ENCODE data around the gene KRTAP5-5. TPM values are rescaled to one million over a fixed set of nuclear protein-coding genes. Genes with fewer than 3 reads are reported as not detected.
"Not testable (repeated sequence)": the region's sequence is repeated elsewhere in the genome, so short reads cannot be mapped to it uniquely, and the experiment has no call there.

The KRTAP5-5 gene
- total RNA-seq (2014; rRNA removed; shearing (Covaris generic)) = not detected in 2 replicates
- not detected in 2 replicates for polyA plus RNA-seq (2016; fragmentation: Nextera tagmentation; extraction: Ambion mirVana)
- long read RNA-seq = 0 reads

DNA sequence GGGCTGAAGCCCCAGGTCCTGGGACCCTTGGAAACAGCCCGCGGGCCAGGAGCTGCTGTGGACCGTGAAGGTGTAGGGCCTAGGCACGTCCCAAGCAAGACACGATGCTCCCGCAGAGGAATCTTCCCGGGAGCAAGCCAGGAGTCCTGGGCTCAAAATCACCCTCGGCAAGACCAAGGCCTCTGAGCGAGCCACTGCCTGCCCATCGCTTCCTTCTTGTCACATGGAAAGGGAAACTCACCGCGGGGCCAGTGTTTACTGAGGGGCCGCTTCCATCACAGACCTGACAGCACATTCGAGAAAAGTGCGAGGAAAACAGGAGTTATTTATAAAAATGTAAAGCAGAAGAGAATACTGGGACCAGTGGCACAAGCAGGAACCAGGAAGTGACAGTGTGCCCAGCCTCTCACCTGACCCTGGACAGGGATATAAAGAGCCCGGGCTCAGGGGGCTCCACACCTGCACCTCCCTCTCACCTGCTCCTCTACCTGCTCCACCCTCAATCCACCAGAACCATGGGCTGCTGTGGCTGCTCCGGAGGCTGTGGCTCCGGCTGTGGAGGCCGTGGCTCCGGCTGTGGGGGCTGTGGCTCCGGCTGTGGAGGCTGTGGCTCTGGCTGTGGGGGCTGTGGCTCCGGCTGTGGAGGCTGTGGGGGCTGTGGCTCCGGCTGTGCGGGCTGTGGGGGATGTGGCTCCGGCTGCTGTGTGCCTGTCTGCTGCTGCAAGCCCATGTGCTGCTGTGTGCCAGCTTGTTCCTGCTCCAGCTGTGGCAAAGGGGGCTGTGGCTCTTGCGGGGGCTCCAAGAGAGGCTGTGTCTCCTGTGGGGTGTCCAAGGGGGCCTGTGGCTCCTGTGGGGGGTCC lies at the start of gene KRTAP5-5:
TSS of gene KRTAP5-5 (plus strand) at position 450 of the 860 bp plus-strand sequence. CDS start at position 516, 66 bp downstream.
- Histone ChIP-seq H3K9me2 (ENCODE audit: insufficient read depth) (no peaks in the 10 kb centered on the region), H2AFZ (peak within 1 kb of the TSS; percentile 95), H3K27ac (ENCODE audit: low read depth) (no peak within 1 kb of the TSS), H3K36me3 (ENCODE audit: insufficient read depth) (no peaks in the 10 kb centered on the region), H3K4me1 (ENCODE audit: insufficient read depth) (peaks cover 3% of the 10 kb centered on the region; the same call in 1 of the 2 replicates), H3K4me3 (no peak within 1 kb of the TSS), H3K4me2 (peak within 1 kb of the TSS; percentile 64; the same call in 1 of the 2 replicates), H3K27me3 (ENCODE audit: insufficient read depth) (no peaks in the 10 kb centered on the region), H3F3A (replicated peaks; ENCODE audit: low read depth) (no peaks in the 10 kb centered on the region), H4K20me1 (replicated peaks; ENCODE audit: insufficient read depth) (no peaks in the 10 kb centered on the region), H3K79me2 (replicated peaks; ENCODE audit: insufficient read depth) (no peaks in the 10 kb centered on the region)
- H3K9me3 Mint-ChIP-seq = no peaks in the 10 kb centered on the region
- peaks cover 4% of the 10 kb centered on the region; the same call in 1 of the 3 replicates for H3K4me1 Mint-ChIP-seq
- H3K27me3 Mint-ChIP-seq (ENCODE audit: insufficient read depth, low read depth, poor library complexity) = peaks cover 22% of the 10 kb centered on the region
- TF ChIP-seq, protein P1, sequence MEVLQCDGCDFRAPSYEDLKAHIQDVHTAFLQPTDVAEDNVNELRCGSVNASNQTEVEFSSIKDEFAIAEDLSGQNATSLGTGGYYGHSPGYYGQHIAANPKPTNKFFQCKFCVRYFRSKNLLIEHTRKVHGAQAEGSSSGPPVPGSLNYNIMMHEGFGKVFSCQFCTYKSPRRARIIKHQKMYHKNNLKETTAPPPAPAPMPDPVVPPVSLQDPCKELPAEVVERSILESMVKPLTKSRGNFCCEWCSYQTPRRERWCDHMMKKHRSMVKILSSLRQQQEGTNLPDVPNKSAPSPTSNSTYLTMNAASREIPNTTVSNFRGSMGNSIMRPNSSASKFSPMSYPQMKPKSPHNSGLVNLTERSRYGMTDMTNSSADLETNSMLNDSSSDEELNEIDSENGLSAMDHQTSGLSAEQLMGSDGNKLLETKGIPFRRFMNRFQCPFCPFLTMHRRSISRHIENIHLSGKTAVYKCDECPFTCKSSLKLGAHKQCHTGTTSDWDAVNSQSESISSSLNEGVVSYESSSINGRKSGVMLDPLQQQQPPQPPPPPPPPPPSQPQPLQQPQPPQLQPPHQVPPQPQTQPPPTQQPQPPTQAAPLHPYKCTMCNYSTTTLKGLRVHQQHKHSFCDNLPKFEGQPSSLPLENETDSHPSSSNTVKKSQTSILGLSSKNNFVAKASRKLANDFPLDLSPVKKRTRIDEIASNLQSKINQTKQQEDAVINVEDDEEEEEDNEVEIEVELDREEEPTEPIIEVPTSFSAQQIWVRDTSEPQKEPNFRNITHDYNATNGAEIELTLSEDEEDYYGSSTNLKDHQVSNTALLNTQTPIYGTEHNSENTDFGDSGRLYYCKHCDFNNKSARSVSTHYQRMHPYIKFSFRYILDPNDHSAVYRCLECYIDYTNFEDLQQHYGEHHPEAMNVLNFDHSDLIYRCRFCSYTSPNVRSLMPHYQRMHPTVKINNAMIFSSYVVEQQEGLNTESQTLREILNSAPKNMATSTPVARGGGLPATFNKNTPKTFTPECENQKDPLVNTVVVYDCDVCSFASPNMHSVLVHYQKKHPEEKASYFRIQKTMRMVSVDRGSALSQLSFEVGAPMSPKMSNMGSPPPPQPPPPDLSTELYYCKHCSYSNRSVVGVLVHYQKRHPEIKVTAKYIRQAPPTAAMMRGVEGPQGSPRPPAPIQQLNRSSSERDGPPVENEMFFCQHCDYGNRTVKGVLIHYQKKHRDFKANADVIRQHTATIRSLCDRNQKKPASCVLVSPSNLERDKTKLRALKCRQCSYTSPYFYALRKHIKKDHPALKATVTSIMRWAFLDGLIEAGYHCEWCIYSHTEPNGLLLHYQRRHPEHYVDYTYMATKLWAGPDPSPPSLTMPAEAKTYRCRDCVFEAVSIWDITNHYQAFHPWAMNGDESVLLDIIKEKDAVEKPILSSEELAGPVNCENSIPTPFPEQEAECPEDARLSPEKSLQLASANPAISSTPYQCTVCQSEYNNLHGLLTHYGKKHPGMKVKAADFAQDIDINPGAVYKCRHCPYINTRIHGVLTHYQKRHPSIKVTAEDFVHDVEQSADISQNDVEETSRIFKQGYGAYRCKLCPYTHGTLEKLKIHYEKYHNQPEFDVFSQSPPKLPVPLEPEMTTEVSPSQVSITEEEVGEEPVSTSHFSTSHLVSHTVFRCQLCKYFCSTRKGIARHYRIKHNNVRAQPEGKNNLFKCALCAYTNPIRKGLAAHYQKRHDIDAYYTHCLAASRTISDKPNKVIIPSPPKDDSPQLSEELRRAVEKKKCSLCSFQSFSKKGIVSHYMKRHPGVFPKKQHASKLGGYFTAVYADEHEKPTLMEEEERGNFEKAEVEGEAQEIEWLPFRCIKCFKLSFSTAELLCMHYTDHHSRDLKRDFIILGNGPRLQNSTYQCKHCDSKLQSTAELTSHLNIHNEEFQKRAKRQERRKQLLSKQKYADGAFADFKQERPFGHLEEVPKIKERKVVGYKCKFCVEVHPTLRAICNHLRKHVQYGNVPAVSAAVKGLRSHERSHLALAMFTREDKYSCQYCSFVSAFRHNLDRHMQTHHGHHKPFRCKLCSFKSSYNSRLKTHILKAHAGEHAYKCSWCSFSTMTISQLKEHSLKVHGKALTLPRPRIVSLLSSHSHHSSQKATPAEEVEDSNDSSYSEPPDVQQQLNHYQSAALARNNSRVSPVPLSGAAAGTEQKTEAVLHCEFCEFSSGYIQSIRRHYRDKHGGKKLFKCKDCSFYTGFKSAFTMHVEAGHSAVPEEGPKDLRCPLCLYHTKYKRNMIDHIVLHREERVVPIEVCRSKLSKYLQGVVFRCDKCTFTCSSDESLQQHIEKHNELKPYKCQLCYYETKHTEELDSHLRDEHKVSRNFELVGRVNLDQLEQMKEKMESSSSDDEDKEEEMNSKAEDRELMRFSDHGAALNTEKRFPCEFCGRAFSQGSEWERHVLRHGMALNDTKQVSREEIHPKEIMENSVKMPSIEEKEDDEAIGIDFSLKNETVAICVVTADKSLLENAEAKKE (CRISPR knock-in tag; IDR thresholded peaks at IDR 0.05) = no peak
- TF ChIP-seq CREB1 (CRISPR knock-in tag; IDR thresholded peaks at IDR 0.05; ENCODE audit: low read depth) = no peak
- no peak within 1 kb of the TSS; the same call in 2 of the 3 replicates for H3K4me3 Mint-ChIP-seq
- H3K36me3 Mint-ChIP-seq (ENCODE audit: low read depth) = no peaks in the 10 kb centered on the region; the same call in 2 of the 3 replicates
- peak; percentile 19 for ATAC-seq
- H3K27ac Mint-ChIP-seq = no peak within 1 kb of the TSS
- DNase-seq (ENCODE audit: low spot score) = peak; percentile 22

- H4K20me1 ChIP-seq (replicated peaks; ENCODE audit: insufficient read depth) = no peaks in the 10 kb centered on the region
- H2AFZ ChIP-seq = no peak overlapping the region
- H3K9me2 ChIP-seq (ENCODE audit: insufficient read depth) = no peaks in the 10 kb centered on the region
- Mint-ChIP-seq H3K27ac (no peak overlapping the region), H3K4me1 (no peaks in the 10 kb centered on the region; the same call in 2 of the 3 replicates), H3K4me3 (no peak overlapping the region), H3K9me3 (peaks cover 14% of the 10 kb centered on the region), H3K36me3 (ENCODE audit: low read depth) (no peaks in the 10 kb centered on the region), H3K27me3 (ENCODE audit: insufficient read depth, low read depth, poor library complexity) (peaks cover 16% of the 10 kb centered on the region)
- H3K79me2 ChIP-seq (replicated peaks; ENCODE audit: insufficient read depth) = no peaks in the 10 kb centered on the region
- H3K4me1 ChIP-seq (ENCODE audit: insufficient read depth) = no peaks in the 10 kb centered on the region
- no peak overlapping the region for H3K4me3 ChIP-seq
- H3F3A ChIP-seq (replicated peaks; ENCODE audit: low read depth) = no peaks in the 10 kb centered on the region
- H3K4me2 ChIP-seq = no peak overlapping the region
- no peaks in the 10 kb centered on the region for H3K27me3 ChIP-seq (ENCODE audit: insufficient read depth)
- DNase-seq (ENCODE audit: low spot score) (no peak), ATAC-seq (no peak)
- H3K27ac ChIP-seq (ENCODE audit: low read depth) = no peak overlapping the region
- TF ChIP-seq POLR2AphosphoS5 (IDR thresholded peaks at IDR 0.05; ENCODE audit: low read depth) (no peak), ZNF114 (CRISPR knock-in tag; IDR thresholded peaks at IDR 0.05) (no peak), ZNF331 (CRISPR knock-in tag; IDR thresholded peaks at IDR 0.05; ENCODE audit: low read depth) (no peak)
- TF ChIP-seq, protein P2, sequence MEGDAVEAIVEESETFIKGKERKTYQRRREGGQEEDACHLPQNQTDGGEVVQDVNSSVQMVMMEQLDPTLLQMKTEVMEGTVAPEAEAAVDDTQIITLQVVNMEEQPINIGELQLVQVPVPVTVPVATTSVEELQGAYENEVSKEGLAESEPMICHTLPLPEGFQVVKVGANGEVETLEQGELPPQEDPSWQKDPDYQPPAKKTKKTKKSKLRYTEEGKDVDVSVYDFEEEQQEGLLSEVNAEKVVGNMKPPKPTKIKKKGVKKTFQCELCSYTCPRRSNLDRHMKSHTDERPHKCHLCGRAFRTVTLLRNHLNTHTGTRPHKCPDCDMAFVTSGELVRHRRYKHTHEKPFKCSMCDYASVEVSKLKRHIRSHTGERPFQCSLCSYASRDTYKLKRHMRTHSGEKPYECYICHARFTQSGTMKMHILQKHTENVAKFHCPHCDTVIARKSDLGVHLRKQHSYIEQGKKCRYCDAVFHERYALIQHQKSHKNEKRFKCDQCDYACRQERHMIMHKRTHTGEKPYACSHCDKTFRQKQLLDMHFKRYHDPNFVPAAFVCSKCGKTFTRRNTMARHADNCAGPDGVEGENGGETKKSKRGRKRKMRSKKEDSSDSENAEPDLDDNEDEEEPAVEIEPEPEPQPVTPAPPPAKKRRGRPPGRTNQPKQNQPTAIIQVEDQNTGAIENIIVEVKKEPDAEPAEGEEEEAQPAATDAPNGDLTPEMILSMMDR (conservative IDR thresholded peaks at IDR 0.05; ENCODE audit: low read depth in 2 of 2) = no peak
- no peaks in the 10 kb centered on the region for H3K36me3 ChIP-seq (ENCODE audit: insufficient read depth)
Measured at GRCh38 chr11:1581976-1582375, 47.6 kb upstream of the KRTAP5-5 start.

- ATAC-seq; H3F3A ChIP-seq (replicated peaks; ENCODE audit: low read depth); H3K79me2 ChIP-seq (replicated peaks; ENCODE audit: insufficient read depth); H3K4me3 Mint-ChIP-seq; DNase-seq (ENCODE audit: low spot score); H3K36me3 ChIP-seq (ENCODE audit: insufficient read depth); H3K27me3 ChIP-seq (ENCODE audit: insufficient read depth); H3K27ac ChIP-seq (ENCODE audit: low read depth); H3K36me3 Mint-ChIP-seq (ENCODE audit: low read depth); H2AFZ ChIP-seq; H3K4me2 ChIP-seq; H3K4me1 ChIP-seq (ENCODE audit: insufficient read depth); H4K20me1 ChIP-seq (replicated peaks; ENCODE audit: insufficient read depth); H3K9me2 ChIP-seq (ENCODE audit: insufficient read depth); H3K4me3 ChIP-seq; H3K27ac Mint-ChIP-seq; H3K4me1 Mint-ChIP-seq: not testable (repeated sequence)
- H3K9me3 Mint-ChIP-seq = peaks cover 14% of the 10 kb centered on the region
- H3K27me3 Mint-ChIP-seq (ENCODE audit: insufficient read depth, low read depth, poor library complexity) = peaks cover 15% of the 10 kb centered on the region
Measured at GRCh38 chr11:1582909-1583308, 46.7 kb upstream of the KRTAP5-5 start.
